PC-3 (cell line): ENCODE data around the gene MELK. TPM values are rescaled to one million over a fixed set of nuclear protein-coding genes. Genes with fewer than 3 reads are reported as not detected.

ENCODE experiments used
- ATAC-seq: fragments of 200-7000 bp; cut with Tn5 transposase; 2 replicates; pipeline ENCODE4 v1.9.1; 2020; ENCODE audit warnings: mild to moderate bottlenecking, moderate library complexity
- BruUV-seq: library from RNA; stranded (reverse); fragments of 400-500 nt; replicated peaks from 2 replicates; lab custom pipeline; 2021; lab: Mats Ljungman, UMichigan
- CTCF ChIA-PET: fragments of 300-600 bp; sonication (Branson Sonifier 250); formaldehyde crosslinking; loops from one replicate; lab custom pipeline; 2022; ENCODE audit warnings: antibody characterized with exemption; lab: Charles Lee
- POLR2A ChIA-PET: fragments of 300-600 bp; sonication (Branson Sonifier 250); formaldehyde crosslinking; loops from one replicate; lab custom pipeline; 2022; ENCODE audit warnings: antibody characterized with exemption; ENCODE audit not compliant: unreplicated experiment; lab: Charles Lee
- DNase-seq: peaks from one replicate; pipeline ENCODE4 v3.0.0-alpha.2; 2015
- H2AFZ ChIP-seq: fragments of 300-600 bp; sonication (generic); 2 replicates; pipeline ENCODE4 v1.6.0; 2016; ENCODE audit warnings: antibody characterized with exemption, low read length
- H3F3A ChIP-seq: fragments of 300-600 bp; sonication (generic); one replicate; pipeline ENCODE4 v1.6.0; 2017; ENCODE audit warnings: antibody characterized with exemption, low read length, control low read depth, mild to moderate bottlenecking; ENCODE audit not compliant: unreplicated experiment
- H3K27ac ChIP-seq: fragments of 300-600 bp; sonication (generic); 2 replicates; pipeline ENCODE4 v1.5.1; 2016; ENCODE audit warnings: mild to moderate bottlenecking, low read length
- H3K27me3 ChIP-seq: fragments of 300-600 bp; sonication (generic); 2 replicates; pipeline ENCODE4 v1.6.1; 2016; ENCODE audit warnings: low read length, mixed read lengths
- H3K36me3 ChIP-seq: fragments of 300-600 bp; sonication (generic); 2 replicates; pipeline ENCODE4 v1.6.1; 2016; ENCODE audit warnings: low read depth, mixed run types, low read length, mixed read lengths
- H3K4me1 ChIP-seq: fragments of 300-600 bp; sonication (generic); 2 replicates; pipeline ENCODE4 v1.5.1; 2016; ENCODE audit warnings: low read length; ENCODE audit not compliant: insufficient read depth
- H3K4me2 ChIP-seq: fragments of 300-600 bp; sonication (generic); 2 replicates; pipeline ENCODE4 v1.6.0; 2016; ENCODE audit warnings: low read length
- H3K4me3 ChIP-seq: fragments of 300-600 bp; sonication (generic); 2 replicates; pipeline ENCODE4 v1.5.1; 2016; ENCODE audit warnings: mild to moderate bottlenecking, low read length, mixed read lengths
- H3K79me2 ChIP-seq: fragments of 300-600 bp; sonication (generic); 2 replicates; pipeline ENCODE4 v1.6.1; 2017; ENCODE audit warnings: low read length, mixed read lengths
- H3K9ac ChIP-seq: fragments of 300-600 bp; sonication (generic); 2 replicates; pipeline ENCODE4 v1.6.0; 2016; ENCODE audit warnings: mild to moderate bottlenecking, low read length
- H3K9me2 ChIP-seq: fragments of 300-600 bp; sonication (generic); replicated peaks from 2 replicates; pipeline ENCODE4 v1.6.1; 2016; ENCODE audit warnings: mixed run types, low read length, mixed read lengths
- H3K9me3 ChIP-seq: fragments of 300-600 bp; sonication (generic); 2 replicates; pipeline ENCODE4 v1.6.1; 2016; ENCODE audit warnings: low read length, mixed read lengths
- H4K20me1 ChIP-seq: fragments of 300-600 bp; sonication (generic); 2 replicates; pipeline ENCODE4 v1.6.1; 2016; ENCODE audit warnings: low read length, mixed read lengths
- EZH2 ChIP-seq: fragments of 300-600 bp; sonication (generic); IDR thresholded peaks from one replicate; pipeline ENCODE4 v1.6.1; 2017; ENCODE audit warnings: antibody characterized with exemption, mild to moderate bottlenecking, low read length; ENCODE audit not compliant: unreplicated experiment
- EZH2phosphoT487 ChIP-seq: fragments of 300-600 bp; sonication (generic); IDR thresholded peaks from 2 replicates; pipeline ENCODE4 v1.6.1; 2018; ENCODE audit warnings: mild to moderate bottlenecking, antibody characterized with exemption, low read length, borderline replicate concordance
- intact Hi-C: fragments of 100-400 bp; cut with micrococcal nuclease; formaldehyde crosslinking; loops from 2 replicates; pipeline ENCODE4 v1.9.0; 2023
- total RNA-seq: library from RNA; depleted of rRNA; stranded (reverse); fragments of >200 nt; gene quantifications from 2 replicates; pipeline ENCODE4 v1.2.3, GENCODE V29; 2014
- TF ChIP-seq, protein P1 (sequence below): fragments of 300-600 bp; sonication (generic); conservative IDR thresholded peaks from 2 replicates; pipeline ENCODE4 v1.5.1; 2017; ENCODE audit warnings: antibody characterized with exemption, low read depth, mild to moderate bottlenecking, low read length

Gene MELK
- total RNA-seq, 1 experiment from 2014 or later: 40.8 TPM

DNA sequence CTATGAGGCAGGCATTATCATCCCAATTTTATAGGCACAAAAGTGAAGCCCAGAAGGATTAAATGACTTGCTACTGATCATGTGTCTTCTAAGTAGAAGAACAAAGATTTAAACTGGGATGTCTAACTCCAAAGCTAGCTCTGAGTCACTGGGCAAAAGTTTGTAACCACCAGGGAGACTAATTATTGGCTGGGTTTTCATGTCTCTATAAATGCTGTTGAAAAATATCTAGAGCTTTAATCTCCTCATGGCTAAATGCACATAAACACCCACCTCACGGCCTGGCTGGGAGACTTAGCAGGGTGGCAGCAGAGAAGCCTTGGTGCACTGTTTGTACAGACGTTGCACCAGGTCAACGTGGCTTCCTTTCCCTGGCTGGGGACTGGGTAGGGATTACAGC lies 144.6 kb downstream of the MELK start:
- H3K4me2 ChIP-seq: no peak overlapping the region
- H3K4me3 ChIP-seq: no peak overlapping the region
- ATAC-seq (no peak), DNase-seq (no peak)
- no TSS peak for BruUV-seq
- no peaks in the 10 kb centered on the region for H3K4me1 ChIP-seq
- no peaks in the 10 kb centered on the region for H3K79me2 ChIP-seq
- H4K20me1 ChIP-seq: no peaks in the 10 kb centered on the region
- H2AFZ ChIP-seq: no peak overlapping the region
- H3K36me3 ChIP-seq: no peaks in the 10 kb centered on the region
- H3F3A ChIP-seq: no peaks in the 10 kb centered on the region
- TF ChIP-seq EZH2: no peak
- TF ChIP-seq EZH2phosphoT487: no peak
- TF ChIP-seq, protein P1, sequence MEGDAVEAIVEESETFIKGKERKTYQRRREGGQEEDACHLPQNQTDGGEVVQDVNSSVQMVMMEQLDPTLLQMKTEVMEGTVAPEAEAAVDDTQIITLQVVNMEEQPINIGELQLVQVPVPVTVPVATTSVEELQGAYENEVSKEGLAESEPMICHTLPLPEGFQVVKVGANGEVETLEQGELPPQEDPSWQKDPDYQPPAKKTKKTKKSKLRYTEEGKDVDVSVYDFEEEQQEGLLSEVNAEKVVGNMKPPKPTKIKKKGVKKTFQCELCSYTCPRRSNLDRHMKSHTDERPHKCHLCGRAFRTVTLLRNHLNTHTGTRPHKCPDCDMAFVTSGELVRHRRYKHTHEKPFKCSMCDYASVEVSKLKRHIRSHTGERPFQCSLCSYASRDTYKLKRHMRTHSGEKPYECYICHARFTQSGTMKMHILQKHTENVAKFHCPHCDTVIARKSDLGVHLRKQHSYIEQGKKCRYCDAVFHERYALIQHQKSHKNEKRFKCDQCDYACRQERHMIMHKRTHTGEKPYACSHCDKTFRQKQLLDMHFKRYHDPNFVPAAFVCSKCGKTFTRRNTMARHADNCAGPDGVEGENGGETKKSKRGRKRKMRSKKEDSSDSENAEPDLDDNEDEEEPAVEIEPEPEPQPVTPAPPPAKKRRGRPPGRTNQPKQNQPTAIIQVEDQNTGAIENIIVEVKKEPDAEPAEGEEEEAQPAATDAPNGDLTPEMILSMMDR: no peak
- ChIA-PET POLR2A (no interaction called here), CTCF (no interaction called here)
- H3K9ac ChIP-seq: no peak overlapping the region
- no peaks in the 10 kb centered on the region for H3K9me2 ChIP-seq
- H3K27me3 ChIP-seq: peaks cover 10% of the 10 kb centered on the region
- intact Hi-C loops: no loop called here
- no peaks in the 10 kb centered on the region for H3K9me3 ChIP-seq
- H3K27ac ChIP-seq: no peak overlapping the region

DNA sequence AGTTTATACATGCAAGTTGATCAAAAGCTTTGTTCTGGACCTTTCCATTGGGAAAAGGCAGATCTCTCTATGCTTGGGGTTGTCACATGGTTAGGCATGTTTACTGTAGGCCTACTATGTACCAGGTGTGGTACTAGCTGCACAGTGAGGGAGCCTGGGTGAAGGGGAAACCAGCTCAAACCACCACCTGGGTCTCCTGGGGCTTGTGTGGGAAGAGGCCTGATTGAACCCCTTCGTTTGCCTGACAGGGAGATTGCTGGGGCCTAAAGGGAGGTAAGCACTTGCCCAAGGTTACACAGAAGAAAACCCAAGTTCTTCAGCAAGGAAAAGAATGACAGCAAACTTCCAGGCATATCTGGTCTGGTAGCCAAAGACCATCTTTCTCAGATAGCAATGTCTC lies 145.9 kb downstream of the MELK start:
- Histone ChIP-seq H3K4me2 (no peak overlapping the region), H2AFZ (no peak overlapping the region), H3K4me3 (no peak overlapping the region), H3K79me2 (no peaks in the 10 kb centered on the region), H4K20me1 (no peaks in the 10 kb centered on the region), H3K36me3 (no peaks in the 10 kb centered on the region), H3F3A (no peaks in the 10 kb centered on the region), H3K27ac (no peak overlapping the region), H3K27me3 (peaks cover 16% of the 10 kb centered on the region), H3K9me3 (no peaks in the 10 kb centered on the region), H3K4me1 (no peaks in the 10 kb centered on the region), H3K9ac (no peak overlapping the region), H3K9me2 (no peaks in the 10 kb centered on the region)
- POLR2A ChIA-PET: no interaction called here
- DNase-seq (no peak), ATAC-seq (no peak)
- BruUV-seq: no TSS peak
- CTCF ChIA-PET: no interaction called here
- TF ChIP-seq EZH2 (no peak), EZH2phosphoT487 (no peak)
- TF ChIP-seq, protein P1: no peak
- intact Hi-C loops: no loop called here

DNA sequence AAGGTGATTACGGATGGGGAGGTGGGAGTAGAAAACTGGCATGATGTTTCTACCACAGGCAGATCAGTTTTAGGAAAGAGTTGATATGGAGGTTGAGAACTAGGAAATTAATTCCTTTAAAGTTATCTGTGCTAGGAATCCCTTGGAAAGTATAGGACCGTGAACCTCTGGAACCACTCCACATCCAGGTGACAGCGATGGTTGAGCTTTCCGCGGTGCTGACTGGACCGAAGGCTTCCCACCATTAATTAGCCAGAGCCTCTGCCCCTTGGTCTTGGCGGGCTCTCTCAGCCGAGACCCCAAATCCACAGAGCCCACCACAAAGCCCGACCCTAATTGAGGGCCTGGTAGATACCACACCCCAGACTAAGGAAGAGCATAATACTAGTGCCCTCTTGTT lies 147.3 kb downstream of the MELK start:
- Histone ChIP-seq H3K36me3 (no peaks in the 10 kb centered on the region), H3K4me2 (no peak overlapping the region), H3K4me1 (no peaks in the 10 kb centered on the region), H3K27me3 (peaks cover 16% of the 10 kb centered on the region), H3K9me2 (no peaks in the 10 kb centered on the region), H3K4me3 (no peak overlapping the region), H3K27ac (no peak overlapping the region), H3K9ac (no peak overlapping the region), H3K9me3 (no peaks in the 10 kb centered on the region), H3K79me2 (no peaks in the 10 kb centered on the region), H4K20me1 (no peaks in the 10 kb centered on the region), H3F3A (no peaks in the 10 kb centered on the region), H2AFZ (no peak overlapping the region)
- BruUV-seq: no TSS peak
- TF ChIP-seq, protein P1: no peak
- TF ChIP-seq EZH2: no peak
- no peak for TF ChIP-seq EZH2phosphoT487
- CTCF ChIA-PET: no interaction called here
- POLR2A ChIA-PET: no interaction called here
- intact Hi-C loops: no loop called here
- ATAC-seq (no peak), DNase-seq (no peak)
